Measurements from ENCODE around the gene IER5L.

The IER5L gene

DNA sequence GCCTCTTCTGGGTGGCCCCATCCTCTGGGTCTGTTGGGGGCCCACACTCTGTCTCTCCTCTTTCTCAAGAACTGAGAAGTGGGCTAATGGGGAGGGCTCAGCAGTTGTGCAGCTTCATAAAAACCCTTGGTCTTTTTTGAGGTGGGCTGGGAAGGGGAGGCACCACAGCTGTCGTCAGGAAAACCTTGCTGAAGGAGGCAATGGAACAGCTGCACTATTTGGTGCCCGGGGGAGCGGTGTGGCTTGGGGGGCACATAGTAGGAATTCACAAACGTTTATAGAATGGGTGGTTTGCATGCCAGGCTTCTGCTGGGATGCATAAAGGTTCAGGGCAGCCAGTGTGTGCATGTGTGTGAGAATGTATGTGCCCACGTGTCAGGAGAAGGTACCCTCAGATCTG is 3.2 kb upstream of the IER5L start:
- TF ChIP-seq, protein P1, sequence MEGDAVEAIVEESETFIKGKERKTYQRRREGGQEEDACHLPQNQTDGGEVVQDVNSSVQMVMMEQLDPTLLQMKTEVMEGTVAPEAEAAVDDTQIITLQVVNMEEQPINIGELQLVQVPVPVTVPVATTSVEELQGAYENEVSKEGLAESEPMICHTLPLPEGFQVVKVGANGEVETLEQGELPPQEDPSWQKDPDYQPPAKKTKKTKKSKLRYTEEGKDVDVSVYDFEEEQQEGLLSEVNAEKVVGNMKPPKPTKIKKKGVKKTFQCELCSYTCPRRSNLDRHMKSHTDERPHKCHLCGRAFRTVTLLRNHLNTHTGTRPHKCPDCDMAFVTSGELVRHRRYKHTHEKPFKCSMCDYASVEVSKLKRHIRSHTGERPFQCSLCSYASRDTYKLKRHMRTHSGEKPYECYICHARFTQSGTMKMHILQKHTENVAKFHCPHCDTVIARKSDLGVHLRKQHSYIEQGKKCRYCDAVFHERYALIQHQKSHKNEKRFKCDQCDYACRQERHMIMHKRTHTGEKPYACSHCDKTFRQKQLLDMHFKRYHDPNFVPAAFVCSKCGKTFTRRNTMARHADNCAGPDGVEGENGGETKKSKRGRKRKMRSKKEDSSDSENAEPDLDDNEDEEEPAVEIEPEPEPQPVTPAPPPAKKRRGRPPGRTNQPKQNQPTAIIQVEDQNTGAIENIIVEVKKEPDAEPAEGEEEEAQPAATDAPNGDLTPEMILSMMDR (IDR thresholded peaks at IDR 0.05) = no peak
- TF ChIP-seq ZFX (IDR thresholded peaks at IDR 0.05; ENCODE audit: borderline replicate concordance) = no peak
- no peak overlapping the region for H3K27ac ChIP-seq

DNA sequence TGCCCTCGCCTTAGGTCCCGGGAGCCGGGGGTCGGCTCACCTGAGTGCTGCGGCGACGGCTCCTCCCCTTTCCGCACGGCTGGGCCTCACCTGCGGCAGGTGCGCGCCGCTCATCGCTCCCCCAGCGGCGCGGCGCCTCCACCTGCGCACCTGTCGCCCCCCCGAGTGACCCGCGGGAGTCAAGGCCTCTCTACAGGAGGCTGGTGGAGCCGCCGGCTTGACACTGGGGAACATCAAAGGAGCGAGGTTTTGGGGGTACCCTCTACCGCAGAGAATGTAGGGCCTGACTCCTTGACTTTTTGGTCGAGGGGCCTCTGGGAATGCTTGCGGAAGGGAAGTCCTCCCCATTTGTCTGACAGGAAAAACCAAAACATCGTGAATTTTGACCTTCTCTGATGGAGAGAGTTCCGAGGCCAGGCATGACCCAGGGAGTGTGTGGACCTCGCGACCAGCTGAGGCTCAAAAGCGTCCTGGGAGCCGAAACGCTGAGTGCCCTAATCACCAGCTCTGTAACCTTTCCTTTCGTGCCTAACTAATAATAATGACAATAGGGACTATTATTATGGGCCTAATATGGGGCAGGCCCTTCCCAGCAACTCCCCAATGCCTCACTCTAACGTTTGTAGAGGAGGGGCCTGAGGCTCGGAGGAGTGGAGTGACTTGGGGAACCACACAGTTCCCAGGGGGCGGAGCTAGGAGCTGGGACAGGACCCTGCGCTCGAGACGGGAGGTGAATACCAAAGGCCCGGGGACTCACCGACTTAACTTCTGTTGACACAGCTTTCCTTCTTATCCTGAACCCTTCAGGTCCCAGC is 714 bp upstream of the IER5L start:
- H3K27ac ChIP-seq = peak overlapping the region; percentile 99
- TF ChIP-seq ZFX (IDR thresholded peaks at IDR 0.05; ENCODE audit: borderline replicate concordance) = no peak

DNA sequence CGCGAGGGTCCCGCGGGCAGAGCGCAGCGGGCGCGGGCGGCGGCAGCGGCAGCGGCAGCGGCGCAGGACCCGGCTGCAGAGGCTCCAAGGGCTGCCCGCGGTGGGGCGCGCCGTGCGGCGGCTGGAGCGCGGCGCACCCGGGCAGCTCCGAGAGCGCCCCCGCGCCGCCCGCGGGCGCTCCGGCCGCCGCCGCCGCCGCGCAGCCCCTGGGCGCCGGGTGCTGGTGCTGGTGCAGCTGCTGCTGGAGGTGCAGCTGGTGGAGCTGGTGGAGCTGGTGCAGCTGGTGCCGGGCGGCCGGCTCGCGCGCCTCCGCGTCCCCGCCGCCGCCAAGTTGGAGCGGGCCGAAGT is 644 bp downstream of the IER5L start:
- peak overlapping the region; percentile 99 for H3K27ac ChIP-seq
- TF ChIP-seq, protein P1 (IDR thresholded peaks at IDR 0.05) = no peak
- no peak for TF ChIP-seq ZFX (IDR thresholded peaks at IDR 0.05; ENCODE audit: borderline replicate concordance)

DNA sequence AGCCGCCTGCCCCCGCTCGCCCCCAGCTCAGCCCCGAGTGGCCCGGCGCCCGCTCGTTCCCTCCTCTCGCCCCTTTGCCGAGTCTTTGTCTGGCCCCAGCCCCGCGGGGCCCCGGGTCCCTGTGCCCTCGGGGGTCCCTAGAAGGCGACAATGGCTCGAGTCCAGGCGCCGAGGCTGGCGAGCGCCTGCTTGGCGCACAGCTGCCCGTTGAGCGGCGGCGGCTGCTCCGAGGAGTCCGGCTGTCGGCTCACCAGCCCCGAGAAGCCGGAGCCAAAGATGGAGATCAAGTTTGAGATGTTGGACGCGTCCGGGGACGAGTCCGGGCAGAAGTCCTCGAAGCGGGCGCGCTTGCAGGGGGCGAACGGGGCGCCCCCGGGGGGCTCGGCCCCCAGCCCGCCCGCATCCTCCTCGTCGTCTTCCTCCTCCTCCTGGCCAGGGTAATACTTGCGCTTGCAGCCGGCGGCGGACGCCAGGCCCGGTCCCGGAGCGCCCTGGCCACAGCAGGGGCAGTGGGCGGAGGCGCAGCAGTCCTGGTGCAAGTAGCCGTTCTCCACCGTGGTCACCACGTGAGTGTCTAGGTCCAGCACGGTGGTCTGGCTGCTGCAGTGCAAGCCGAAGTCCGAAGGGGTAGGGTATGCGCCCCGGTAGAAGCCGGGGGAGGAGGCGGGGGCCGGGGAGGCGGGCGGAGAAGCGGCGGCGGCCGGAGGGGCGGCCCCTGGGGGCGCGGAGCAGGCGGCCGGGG is 1.2 kb downstream of the IER5L start:
- H3K27ac ChIP-seq = peak overlapping the region; percentile 99
- TF ChIP-seq ZFX (IDR thresholded peaks at IDR 0.05; ENCODE audit: borderline replicate concordance) = no peak
- TF ChIP-seq, protein P1 (IDR thresholded peaks at IDR 0.05) = no peak

DNA sequence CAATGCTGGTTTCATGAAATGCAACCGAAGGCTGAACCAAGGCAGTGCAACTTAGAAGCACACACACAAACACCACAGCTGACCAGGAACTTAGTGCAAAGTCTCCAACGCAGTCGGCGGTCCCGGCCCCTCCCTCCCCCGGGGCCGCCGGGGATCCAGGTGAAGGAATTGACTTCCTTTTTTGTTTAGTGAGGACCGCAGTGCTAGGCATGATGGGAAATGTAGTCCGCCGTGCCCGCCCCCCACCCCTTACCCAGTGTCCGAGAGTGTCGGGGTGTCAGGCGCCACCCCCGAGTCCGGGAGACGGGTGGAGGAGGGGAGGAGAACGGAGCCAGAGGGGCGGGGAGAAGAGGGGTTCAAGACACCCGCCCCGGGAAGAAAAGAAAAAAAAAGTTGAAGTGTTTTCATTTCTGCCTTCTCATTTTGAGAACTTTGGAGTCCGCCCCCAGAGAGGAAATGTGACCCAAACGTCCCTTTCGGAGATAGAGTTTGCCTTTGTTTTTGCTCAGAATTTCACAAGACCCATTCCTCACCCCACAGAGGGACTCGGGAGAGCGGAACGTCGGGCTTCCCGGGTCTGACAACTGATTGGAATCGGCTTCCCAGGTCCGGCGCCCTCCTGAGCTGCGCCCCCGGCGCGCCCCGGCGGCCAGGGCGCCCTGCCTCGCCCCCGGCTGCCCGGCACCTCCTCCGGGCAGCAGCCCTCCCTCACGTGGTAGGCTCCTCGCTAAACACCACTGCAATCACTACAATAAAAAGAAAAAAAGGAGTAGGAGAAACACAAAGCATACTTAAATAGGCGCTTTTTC is 2.0 kb downstream of the IER5L start:
- TF ChIP-seq, protein P1 (IDR thresholded peaks at IDR 0.05) = no peak
- TF ChIP-seq ZFX (IDR thresholded peaks at IDR 0.05; ENCODE audit: borderline replicate concordance) = no peak
- peak overlapping the region; percentile 99 for H3K27ac ChIP-seq

DNA sequence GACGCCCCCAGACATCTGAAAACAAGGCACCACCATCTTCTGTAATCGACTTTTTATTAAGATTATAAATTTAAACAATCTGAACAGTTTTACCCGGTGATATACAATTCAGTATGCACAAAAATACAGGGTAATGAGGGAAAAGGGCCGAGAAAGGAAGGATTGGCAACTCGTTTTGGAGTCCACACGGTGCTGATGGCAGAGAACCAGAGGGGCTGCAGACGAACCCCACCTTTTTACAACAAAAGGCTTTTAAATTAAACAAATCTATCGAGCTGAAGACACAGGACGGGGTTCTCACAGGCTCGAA is 2.6 kb downstream of the IER5L start:
- peak overlapping the region; percentile 99 for H3K27ac ChIP-seq
- TF ChIP-seq, protein P1 (IDR thresholded peaks at IDR 0.05) = no peak
- no peak for TF ChIP-seq ZFX (IDR thresholded peaks at IDR 0.05; ENCODE audit: borderline replicate concordance)

DNA sequence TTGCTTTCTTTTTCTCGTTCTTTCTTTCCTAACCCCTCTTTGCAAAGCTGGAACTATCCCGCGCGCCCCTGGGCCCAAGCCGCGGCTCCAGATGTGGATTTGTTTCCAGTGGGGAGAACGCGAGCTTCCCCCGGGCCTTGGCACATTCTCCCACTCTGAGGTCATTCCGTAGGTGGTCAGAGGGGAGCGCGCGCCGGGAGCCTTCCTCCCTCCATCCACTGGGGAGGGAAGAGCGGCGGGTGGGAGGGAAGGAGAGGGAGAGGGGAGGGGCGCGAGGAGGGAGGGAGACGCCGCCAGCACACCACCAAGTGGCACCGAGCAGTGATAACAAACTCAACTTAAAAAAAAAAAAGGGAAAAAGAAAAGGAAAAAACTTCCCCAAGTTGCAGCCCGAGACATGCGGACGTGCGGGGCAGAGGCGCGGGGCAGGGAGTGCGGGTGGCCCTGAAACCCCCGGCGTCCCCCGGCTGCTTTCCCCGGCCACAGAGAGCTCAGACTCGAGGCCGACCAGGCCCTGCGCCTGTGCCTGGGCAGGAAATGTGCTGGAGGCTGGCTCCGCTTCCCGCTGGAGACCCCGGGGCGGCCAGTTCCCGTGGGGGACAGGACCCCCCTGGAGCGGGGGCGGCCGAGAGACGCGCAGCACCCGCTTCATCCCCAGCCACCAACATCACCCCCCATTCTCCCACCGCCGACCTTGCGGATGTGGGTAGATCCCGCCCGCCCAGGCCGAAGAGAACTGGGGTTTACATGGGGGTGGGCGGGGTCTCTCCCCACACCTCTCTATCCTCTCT is 3.1 kb downstream of the IER5L start:
- no peak for TF ChIP-seq ZFX (IDR thresholded peaks at IDR 0.05; ENCODE audit: borderline replicate concordance)
- TF ChIP-seq, protein P1 (IDR thresholded peaks at IDR 0.05) = no peak; the same call in 1 of the 2 replicates
- H3K27ac ChIP-seq = peak overlapping the region; percentile 99

Measured in 22Rv1 (cell line).